K562 (cell line): ENCODE results near the gene VSIG2. TPM values are rescaled to one million over a fixed set of nuclear protein-coding genes. Genes with fewer than 3 reads are reported as not detected.

Experiments
- ATAC-seq: fragments of 200-7000 bp; cut with Tn5 transposase; 3 replicates; pipeline ENCODE4 v1.9.1; 2020; ENCODE audit warnings: moderate library complexity
- BruUV-seq: library from RNA; stranded (reverse); fragments of 400-500 nt; replicated peaks from 2 replicates; lab custom pipeline; 2021; lab: Mats Ljungman, UMichigan
- CTCF ChIA-PET: fragments of 300-600 bp; formaldehyde crosslinking; extraction: SDS; loops from one replicate; lab custom pipeline; 2021; ENCODE audit warnings: low intra/inter-chr PET ratio; lab: Yijun Ruan, JAX
- POLR2A ChIA-PET: fragments of 300-600, 350-650 bp; sonication (Branson Sonifier 250); formaldehyde crosslinking; extraction: SDS; loops from one replicate; lab custom pipeline; 2021; ENCODE audit warnings: antibody characterized with exemption, inconsistent platforms; lab: Yijun Ruan, JAX
- DNase-seq, 4 experiments: peaks; one replicate each; pipeline versions ENCODE4 v3.0.0 to v3.0.0-alpha.2; 2011 to 2018; ENCODE audit warnings: low spot score in 3 of 4, mixed read lengths in 3 of 4; ENCODE audit errors: extremely low read depth in 1 of 4
- FAIRE-seq: peaks from 2 replicates; lab custom pipeline; 2011; peaks lifted over from hg19 to GRCh38; lab: Jason Lieb, UNC
- H2AFZ ChIP-seq: 2 replicates; pipeline ENCODE4 v1.6.0; 2011; ENCODE audit warnings: low read depth, low read length, control low read depth, inconsistent platforms
- H3K27ac ChIP-seq: fragments of 200-600 bp; 3 replicates; pipeline ENCODE4 v1.8.0; 2011; ENCODE audit warnings: low read depth, mild to moderate bottlenecking, control low read depth, inconsistent platforms, low read length, moderate library complexity, mixed read lengths; ENCODE audit errors: extremely low read depth
- H3K27me3 ChIP-seq, 2 experiments: fragments of 300-600 bp in 1 of 2; 2 replicates in 1 of 2; 3 replicates in 1 of 2; pipeline versions ENCODE4 v1.6.0 to v1.8.0; 2011; ENCODE audit warnings: inconsistent platforms in 2 of 2, low read length in 2 of 2, mild to moderate bottlenecking in 1 of 2, mixed read lengths in 1 of 2, moderate library complexity in 1 of 2; ENCODE audit not compliant: control insufficient read depth in 2 of 2, insufficient read depth in 2 of 2
- H3K36me3 ChIP-seq: fragments of 300-600 bp; 3 replicates; pipeline ENCODE4 v1.8.0; 2011; ENCODE audit warnings: mild to moderate bottlenecking, low read length, inconsistent platforms; ENCODE audit not compliant: control insufficient read depth, insufficient read depth
- H3K4me1 ChIP-seq, 2 experiments: fragments of 200-600 bp in 1 of 2; replicated peaks in 1 of 2; 2 replicates in 1 of 2; 3 replicates in 1 of 2; pipeline versions ENCODE4 v1.5.1 to v1.8.0; 2011; ENCODE audit warnings: inconsistent platforms in 2 of 2, low read length in 2 of 2, mild to moderate bottlenecking in 1 of 2, mixed read lengths in 1 of 2, moderate library complexity in 1 of 2; ENCODE audit not compliant: control insufficient read depth in 2 of 2, insufficient read depth in 2 of 2
- H3K4me2 ChIP-seq: 2 replicates; pipeline ENCODE4 v1.6.1; 2011; ENCODE audit warnings: low read length, control low read depth, inconsistent platforms, mixed read lengths; ENCODE audit not compliant: insufficient read depth
- H3K4me3 ChIP-seq: fragments of 200-600 bp; sonication (generic), shearing (Covaris generic); 2 replicates; pipeline ENCODE4 v1.5.1; 2016; ENCODE audit warnings: control low read depth, inconsistent platforms
- H3K79me2 ChIP-seq: fragments of 200-600 bp; 3 replicates; pipeline ENCODE4 v1.8.0; 2011; ENCODE audit warnings: low read length, inconsistent platforms; ENCODE audit not compliant: control insufficient read depth, insufficient read depth
- H3K9ac ChIP-seq, 2 experiments: 2 replicates each; pipeline versions ENCODE4 v1.6.0 to v1.6.1; 2011; ENCODE audit warnings: low read depth in 2 of 2, low read length in 2 of 2, control low read depth in 1 of 2, inconsistent platforms in 1 of 2, mild to moderate bottlenecking in 1 of 2, mixed read lengths in 1 of 2; ENCODE audit not compliant: insufficient read depth in 1 of 2
- H3K9me1 ChIP-seq: one replicate; pipeline ENCODE4 v1.6.0; 2011; ENCODE audit warnings: inconsistent platforms, mild to moderate bottlenecking, low read length, moderate library complexity; ENCODE audit not compliant: control insufficient read depth, insufficient read depth
- H3K9me3 ChIP-seq: replicated peaks from 2 replicates; pipeline ENCODE4 v1.5.1; 2011; ENCODE audit warnings: low read depth, low read length, inconsistent platforms; ENCODE audit not compliant: control insufficient read depth, insufficient read depth
- H4K20me1 ChIP-seq: replicated peaks from 2 replicates; pipeline ENCODE4 v1.6.1; 2011; ENCODE audit warnings: low read length, inconsistent platforms, mixed read lengths; ENCODE audit not compliant: control insufficient read depth, insufficient read depth
- CREBBP ChIP-seq: IDR thresholded peaks from one replicate; pipeline ENCODE4 v1.6.1; 2012; ENCODE audit warnings: low read depth, mild to moderate bottlenecking, control low read depth, inconsistent platforms, low read length
- HDAC6 ChIP-seq: IDR thresholded peaks from 2 replicates; pipeline ENCODE4 v1.6.1; 2012; ENCODE audit warnings: low read depth, mild to moderate bottlenecking, control low read depth, inconsistent platforms, low read length, moderate library complexity
- LARP7 ChIP-seq: fragments of 450-650 bp; IDR thresholded peaks from 2 replicates; pipeline ENCODE4 v1.6.1; 2016
- MTA2 ChIP-seq: fragments of 450-650 bp; IDR thresholded peaks from 2 replicates; pipeline ENCODE4 v1.6.1; 2016; ENCODE audit warnings: low read depth
- NCOA6 ChIP-seq: fragments of 450-650 bp; IDR thresholded peaks from 2 replicates; pipeline ENCODE4 v1.6.1; 2017; ENCODE audit warnings: mild to moderate bottlenecking
- POLR2A ChIP-seq: fragments of 450-650 bp; conservative IDR thresholded peaks from 2 replicates; pipeline ENCODE4 v1.6.1; 2016
- SRSF9 ChIP-seq: fragments of 200-400 bp; formaldehyde crosslinking; IDR thresholded peaks from 2 replicates; pipeline ENCODE4 v1.6.1; 2017; ENCODE audit warnings: low read depth, low read length, borderline replicate concordance
- ZNF124 ChIP-seq: sonication (generic); formaldehyde crosslinking; IDR thresholded peaks from 2 replicates; pipeline ENCODE4 v1.8.1; 2022; ENCODE audit warnings: missing genetic modification reagents
- ZNF695 ChIP-seq: fragments of 450-650 bp; formaldehyde crosslinking; IDR thresholded peaks from 2 replicates; pipeline ENCODE4 v1.4.0; 2020; ENCODE audit warnings: mild to moderate bottlenecking, moderate library complexity
- ZNF830 ChIP-seq: fragments of 250-450 bp; sonication (Bioruptor Pico); IDR thresholded peaks from 2 replicates; pipeline ENCODE4 v1.5.0; 2021; ENCODE audit warnings: mild to moderate bottlenecking
- WGBS: fragments of 100-300 bp; shearing (Covaris generic); methylation state at CpG from one replicate; pipeline ENCODE4 v1.1.6; 2016; ENCODE audit warnings: low coverage, mixed read lengths; ENCODE audit not compliant: insufficient coverage; ENCODE audit errors: missing lambda C conversion rate; 5-methylcytosine and 5-hydroxymethylcytosine counted together
- in situ Hi-C: fragments of 300-500 bp; cut with MboI; formaldehyde crosslinking; loops from 4 replicates; pipeline ENCODE4 v1.15.0; 2018; ENCODE audit warnings: inconsistent platforms, mixed read lengths
- intact Hi-C: fragments of 100-400 bp; cut with micrococcal nuclease; formaldehyde crosslinking; loops from 2 replicates; pipeline ENCODE4 v1.14.2; 2022
- polyA plus RNA-seq, 8 experiments: library from polyadenylated mRNA; depleted of rRNA in 4 of 8; stranded (reverse) in 5 of 8; unstranded in 3 of 8; fragments of >200 nt; fragmentation: Nextera tagmentation in 2 of 8; fragmentation: Illumina TruSeq in 1 of 8; extraction: Ambion mirVana in 2 of 8; extraction: Trizol in 1 of 8; gene quantifications; 2 replicates each; pipeline versions ENCODE4 v1.2.1 to v1.2.3, GENCODE V29; 2011 to 2014; ENCODE audit warnings: inconsistent platforms in 1 of 8, missing spikeins in 1 of 8
- total RNA-seq, 7 experiments: library from RNA; depleted of rRNA in 6 of 7; stranded (reverse); fragments of >200 nt in 6 of 7; fragmentation: Illumina TruSeq in 2 of 7; extraction: Trizol in 2 of 7; gene quantifications; 2 replicates each; pipeline versions ENCODE4 v1.2.1 to v1.2.3, GENCODE V29; 2011 to 2021; ENCODE audit warnings: low replicate concordance in 1 of 7
- TF ChIP-seq, protein P1 (sequence below): fragments of 200-600 bp; sonication (generic); IDR thresholded peaks from one replicate; pipeline ENCODE4 v1.6.1; 2012; ENCODE audit warnings: mild to moderate bottlenecking, low read depth, low read length, inconsistent platforms
- TF ChIP-seq, protein P2 (sequence below): fragments of 450-650 bp; IDR thresholded peaks from 2 replicates; pipeline ENCODE4 v1.6.1; 2016; ENCODE audit warnings: missing biosample characterization, missing genetic modification characterization

VSIG2 gene
- total and polyA plus RNA-seq, 9 of the 15 experiments (the other 6 are each of a cell fraction or from before 2014, with no cell fraction given), result not detected

DNA sequence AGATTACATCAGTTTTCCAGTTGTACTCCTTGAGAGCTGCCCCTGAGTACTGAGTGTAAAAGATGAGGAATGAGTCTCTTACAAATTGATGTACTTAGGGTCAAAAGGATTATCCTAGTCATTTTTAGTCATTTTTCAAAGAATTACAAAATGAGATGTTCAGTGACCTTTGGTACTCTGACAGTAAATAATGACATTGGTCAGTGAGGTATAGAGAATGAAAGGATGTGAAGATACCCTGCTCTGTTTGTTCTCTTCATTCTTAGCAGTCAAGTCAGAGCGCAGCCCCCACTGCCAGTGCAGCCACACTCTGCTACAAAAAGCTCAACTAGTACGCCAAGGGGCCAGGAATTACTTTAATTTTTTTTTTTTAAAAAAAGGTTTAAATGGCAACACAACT, 14.1 kb upstream of the VSIG2 start:
- no peak for DNase-seq
- POLR2A ChIA-PET, result interaction anchor here (0.9 kb wide), 1 partner anchor 28 kb away, joined by 3 read pairs; no protein-coding TSS in a partner anchor
- no peaks in the 10 kb centered on the region for H4K20me1 ChIP-seq
- no peak for FAIRE-seq
- no peak for ATAC-seq
- 86% methylated on average over 2 of the region's 2 CpGs for WGBS
- CTCF ChIA-PET, result no interaction called here
- BruUV-seq, result no TSS peak
- H3K27ac ChIP-seq, result no peak overlapping the region
- no peak overlapping the region for H3K9ac ChIP-seq
- TF ChIP-seq MTA2, result no peak
- TF ChIP-seq ZNF695, result no peak
- TF ChIP-seq ZNF830, result no peak
- TF ChIP-seq ZNF124 (CRISPR knock-in tag), result no peak
- TF ChIP-seq CREBBP, result no peak
- TF ChIP-seq, protein P1, sequence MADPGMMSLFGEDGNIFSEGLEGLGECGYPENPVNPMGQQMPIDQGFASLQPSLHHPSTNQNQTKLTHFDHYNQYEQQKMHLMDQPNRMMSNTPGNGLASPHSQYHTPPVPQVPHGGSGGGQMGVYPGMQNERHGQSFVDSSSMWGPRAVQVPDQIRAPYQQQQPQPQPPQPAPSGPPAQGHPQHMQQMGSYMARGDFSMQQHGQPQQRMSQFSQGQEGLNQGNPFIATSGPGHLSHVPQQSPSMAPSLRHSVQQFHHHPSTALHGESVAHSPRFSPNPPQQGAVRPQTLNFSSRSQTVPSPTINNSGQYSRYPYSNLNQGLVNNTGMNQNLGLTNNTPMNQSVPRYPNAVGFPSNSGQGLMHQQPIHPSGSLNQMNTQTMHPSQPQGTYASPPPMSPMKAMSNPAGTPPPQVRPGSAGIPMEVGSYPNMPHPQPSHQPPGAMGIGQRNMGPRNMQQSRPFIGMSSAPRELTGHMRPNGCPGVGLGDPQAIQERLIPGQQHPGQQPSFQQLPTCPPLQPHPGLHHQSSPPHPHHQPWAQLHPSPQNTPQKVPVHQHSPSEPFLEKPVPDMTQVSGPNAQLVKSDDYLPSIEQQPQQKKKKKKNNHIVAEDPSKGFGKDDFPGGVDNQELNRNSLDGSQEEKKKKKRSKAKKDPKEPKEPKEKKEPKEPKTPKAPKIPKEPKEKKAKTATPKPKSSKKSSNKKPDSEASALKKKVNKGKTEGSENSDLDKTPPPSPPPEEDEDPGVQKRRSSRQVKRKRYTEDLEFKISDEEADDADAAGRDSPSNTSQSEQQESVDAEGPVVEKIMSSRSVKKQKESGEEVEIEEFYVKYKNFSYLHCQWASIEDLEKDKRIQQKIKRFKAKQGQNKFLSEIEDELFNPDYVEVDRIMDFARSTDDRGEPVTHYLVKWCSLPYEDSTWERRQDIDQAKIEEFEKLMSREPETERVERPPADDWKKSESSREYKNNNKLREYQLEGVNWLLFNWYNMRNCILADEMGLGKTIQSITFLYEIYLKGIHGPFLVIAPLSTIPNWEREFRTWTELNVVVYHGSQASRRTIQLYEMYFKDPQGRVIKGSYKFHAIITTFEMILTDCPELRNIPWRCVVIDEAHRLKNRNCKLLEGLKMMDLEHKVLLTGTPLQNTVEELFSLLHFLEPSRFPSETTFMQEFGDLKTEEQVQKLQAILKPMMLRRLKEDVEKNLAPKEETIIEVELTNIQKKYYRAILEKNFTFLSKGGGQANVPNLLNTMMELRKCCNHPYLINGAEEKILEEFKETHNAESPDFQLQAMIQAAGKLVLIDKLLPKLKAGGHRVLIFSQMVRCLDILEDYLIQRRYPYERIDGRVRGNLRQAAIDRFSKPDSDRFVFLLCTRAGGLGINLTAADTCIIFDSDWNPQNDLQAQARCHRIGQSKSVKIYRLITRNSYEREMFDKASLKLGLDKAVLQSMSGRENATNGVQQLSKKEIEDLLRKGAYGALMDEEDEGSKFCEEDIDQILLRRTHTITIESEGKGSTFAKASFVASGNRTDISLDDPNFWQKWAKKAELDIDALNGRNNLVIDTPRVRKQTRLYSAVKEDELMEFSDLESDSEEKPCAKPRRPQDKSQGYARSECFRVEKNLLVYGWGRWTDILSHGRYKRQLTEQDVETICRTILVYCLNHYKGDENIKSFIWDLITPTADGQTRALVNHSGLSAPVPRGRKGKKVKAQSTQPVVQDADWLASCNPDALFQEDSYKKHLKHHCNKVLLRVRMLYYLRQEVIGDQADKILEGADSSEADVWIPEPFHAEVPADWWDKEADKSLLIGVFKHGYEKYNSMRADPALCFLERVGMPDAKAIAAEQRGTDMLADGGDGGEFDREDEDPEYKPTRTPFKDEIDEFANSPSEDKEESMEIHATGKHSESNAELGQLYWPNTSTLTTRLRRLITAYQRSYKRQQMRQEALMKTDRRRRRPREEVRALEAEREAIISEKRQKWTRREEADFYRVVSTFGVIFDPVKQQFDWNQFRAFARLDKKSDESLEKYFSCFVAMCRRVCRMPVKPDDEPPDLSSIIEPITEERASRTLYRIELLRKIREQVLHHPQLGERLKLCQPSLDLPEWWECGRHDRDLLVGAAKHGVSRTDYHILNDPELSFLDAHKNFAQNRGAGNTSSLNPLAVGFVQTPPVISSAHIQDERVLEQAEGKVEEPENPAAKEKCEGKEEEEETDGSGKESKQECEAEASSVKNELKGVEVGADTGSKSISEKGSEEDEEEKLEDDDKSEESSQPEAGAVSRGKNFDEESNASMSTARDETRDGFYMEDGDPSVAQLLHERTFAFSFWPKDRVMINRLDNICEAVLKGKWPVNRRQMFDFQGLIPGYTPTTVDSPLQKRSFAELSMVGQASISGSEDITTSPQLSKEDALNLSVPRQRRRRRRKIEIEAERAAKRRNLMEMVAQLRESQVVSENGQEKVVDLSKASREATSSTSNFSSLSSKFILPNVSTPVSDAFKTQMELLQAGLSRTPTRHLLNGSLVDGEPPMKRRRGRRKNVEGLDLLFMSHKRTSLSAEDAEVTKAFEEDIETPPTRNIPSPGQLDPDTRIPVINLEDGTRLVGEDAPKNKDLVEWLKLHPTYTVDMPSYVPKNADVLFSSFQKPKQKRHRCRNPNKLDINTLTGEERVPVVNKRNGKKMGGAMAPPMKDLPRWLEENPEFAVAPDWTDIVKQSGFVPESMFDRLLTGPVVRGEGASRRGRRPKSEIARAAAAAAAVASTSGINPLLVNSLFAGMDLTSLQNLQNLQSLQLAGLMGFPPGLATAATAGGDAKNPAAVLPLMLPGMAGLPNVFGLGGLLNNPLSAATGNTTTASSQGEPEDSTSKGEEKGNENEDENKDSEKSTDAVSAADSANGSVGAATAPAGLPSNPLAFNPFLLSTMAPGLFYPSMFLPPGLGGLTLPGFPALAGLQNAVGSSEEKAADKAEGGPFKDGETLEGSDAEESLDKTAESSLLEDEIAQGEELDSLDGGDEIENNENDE, result no peak
- TF ChIP-seq NCOA6, result no peak
- no peak for TF ChIP-seq SRSF9
- TF ChIP-seq LARP7, result no peak
- TF ChIP-seq, protein P2, sequence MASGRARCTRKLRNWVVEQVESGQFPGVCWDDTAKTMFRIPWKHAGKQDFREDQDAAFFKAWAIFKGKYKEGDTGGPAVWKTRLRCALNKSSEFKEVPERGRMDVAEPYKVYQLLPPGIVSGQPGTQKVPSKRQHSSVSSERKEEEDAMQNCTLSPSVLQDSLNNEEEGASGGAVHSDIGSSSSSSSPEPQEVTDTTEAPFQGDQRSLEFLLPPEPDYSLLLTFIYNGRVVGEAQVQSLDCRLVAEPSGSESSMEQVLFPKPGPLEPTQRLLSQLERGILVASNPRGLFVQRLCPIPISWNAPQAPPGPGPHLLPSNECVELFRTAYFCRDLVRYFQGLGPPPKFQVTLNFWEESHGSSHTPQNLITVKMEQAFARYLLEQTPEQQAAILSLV (tag), result no peak
- TF ChIP-seq POLR2A, result no peak
- no peak for TF ChIP-seq HDAC6
- H3K4me1 ChIP-seq, result peaks cover 6 to 15% of the 10 kb centered on the region in 2 experiments; a peak in 4 of 5 replicates
- H3K4me2 ChIP-seq, result no peak overlapping the region
- intact Hi-C loops, result loop anchor here (10.0 kb wide), 1 partner anchor 351 kb away; no protein-coding TSS in a partner anchor
- in situ Hi-C loops, result loop anchor here (10.0 kb wide), 2 partner anchors 91 to 351 kb away; partner anchors contain the start of genes SIAE and SPA17
- H3K36me3 ChIP-seq, result peaks cover 3% of the 10 kb centered on the region; the same call in 1 of the 3 replicates
- peaks cover 0 to 3% of the 10 kb centered on the region in 2 experiments; a peak in 1 of 5 replicates for H3K27me3 ChIP-seq
- H3K4me3 ChIP-seq, result no peak overlapping the region
- no peaks in the 10 kb centered on the region for H3K9me1 ChIP-seq
- H3K79me2 ChIP-seq, result no peaks in the 10 kb centered on the region
- no peaks in the 10 kb centered on the region for H3K9me3 ChIP-seq
- H2AFZ ChIP-seq, result no peak overlapping the region
